22Rv1 (cell line): ENCODE measurements around the gene FBXO7.

Experiments used
- CTCF ChIP-seq: fragments of 450-650 bp; IDR thresholded peaks from 2 replicates; pipeline ENCODE4 v1.5.1; 2017; ENCODE audit warnings: mild to moderate bottlenecking
- ZFX ChIP-seq: fragments of 450-650 bp; IDR thresholded peaks from 2 replicates; pipeline ENCODE4 v1.6.1; 2017; ENCODE audit warnings: antibody characterized with exemption, borderline replicate concordance

GRCh38 chr22:32494971-32495370 is 20.4 kb downstream of the FBXO7 start:
- TF ChIP-seq CTCF (no peak), ZFX (no peak)
